SW 1271 (cell line): Measurements from ENCODE around the gene SNTG2.

ENCODE experiments used
- DNase-seq, 2 experiments: peaks; one replicate each; lab custom pipeline; 2025; lab: John Stamatoyannopoulos, UW

SNTG2 gene

DNA sequence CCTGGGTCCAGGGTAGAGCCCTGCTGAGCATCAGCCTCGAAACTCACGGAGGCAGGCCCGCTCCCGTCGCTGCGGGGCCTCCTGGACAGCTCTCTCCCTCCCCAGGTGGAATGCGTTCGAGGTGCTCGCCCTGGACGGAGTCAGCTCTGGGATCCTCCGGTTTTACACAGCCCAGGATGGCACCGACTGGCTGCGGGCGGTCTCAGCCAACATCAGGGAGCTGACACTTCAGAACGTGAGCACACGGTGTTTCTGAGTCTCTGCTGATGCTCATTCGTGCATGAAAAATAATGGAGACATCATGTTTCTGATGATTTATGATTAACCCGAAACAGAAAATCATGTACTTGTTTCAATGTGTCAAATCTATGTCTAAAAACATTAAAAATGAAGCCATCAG is 287.1 kb downstream of the SNTG2 start:
- DNase-seq = no peak

GRCh38 chr2:1238598-1239138 is 288.0 kb downstream of the SNTG2 start:
- no peak for DNase-seq

GRCh38 chr2:1245193-1245592 is 294.5 kb downstream of the SNTG2 start:
- no peak for DNase-seq

DNA sequence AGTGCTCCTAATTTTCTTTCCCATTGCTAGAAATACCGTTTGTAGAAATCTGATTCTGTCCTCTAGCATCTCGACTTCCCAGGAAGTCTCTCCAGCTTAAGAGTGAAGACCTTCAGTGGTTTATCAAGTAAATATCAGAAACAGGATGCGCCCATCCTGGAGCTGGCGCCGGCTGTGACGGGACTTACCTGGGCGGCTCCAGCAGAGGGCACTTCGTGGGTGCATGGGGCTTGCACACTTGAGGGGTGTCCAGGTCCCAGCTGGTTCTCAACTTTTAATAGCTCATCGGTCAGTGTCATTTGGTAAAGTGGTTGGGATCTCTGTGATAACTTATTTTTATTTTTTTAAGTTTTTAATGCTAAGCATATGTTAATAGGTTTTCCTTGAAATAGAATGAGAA is 295.6 kb downstream of the SNTG2 start:
- DNase-seq = no peak

DNA sequence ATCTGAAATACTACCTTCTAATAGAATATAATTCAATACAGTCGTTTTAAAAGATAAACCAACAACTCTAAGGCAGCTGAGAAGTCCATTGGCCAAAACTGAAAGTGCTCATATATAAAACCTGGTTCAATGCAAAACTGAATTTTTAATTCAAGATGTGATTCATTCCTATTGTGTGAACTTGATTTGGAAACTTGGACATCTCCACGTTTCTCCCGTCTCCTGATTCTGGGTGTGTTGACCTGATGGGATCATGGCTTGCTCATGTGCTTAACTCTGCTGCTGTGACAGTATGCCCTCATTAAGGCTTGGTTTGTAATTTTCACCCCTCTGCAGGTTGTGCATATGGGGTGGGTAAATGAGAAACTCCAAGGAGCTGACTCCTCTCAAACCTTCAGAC is 296.3 kb downstream of the SNTG2 start:
- no peak for DNase-seq

DNA sequence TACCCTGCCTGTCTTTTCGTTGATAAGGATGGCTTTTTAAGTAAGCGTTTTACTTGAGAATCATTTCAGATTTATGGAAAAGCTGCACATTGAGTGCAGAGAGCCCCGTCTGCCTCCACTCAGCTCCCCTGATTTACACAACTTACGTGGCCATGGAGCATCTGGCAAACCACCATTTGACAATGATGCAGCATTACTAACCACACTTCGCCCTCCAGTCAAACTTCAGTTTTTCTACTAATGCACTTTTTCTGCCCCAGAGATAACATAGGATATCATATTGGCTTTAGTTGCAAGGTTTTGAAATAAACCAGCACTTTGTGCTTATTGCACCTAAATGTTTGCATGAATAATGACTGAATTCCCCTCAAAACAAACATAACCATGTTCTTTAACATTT is 297.5 kb downstream of the SNTG2 start:
- DNase-seq = no peak

- no peak for DNase-seq
Measured at GRCh38 chr2:1249897-1250687, 299.4 kb downstream of the SNTG2 start.

- no peak for DNase-seq
Measured at GRCh38 chr2:1251520-1251919, 300.9 kb downstream of the SNTG2 start.

DNA sequence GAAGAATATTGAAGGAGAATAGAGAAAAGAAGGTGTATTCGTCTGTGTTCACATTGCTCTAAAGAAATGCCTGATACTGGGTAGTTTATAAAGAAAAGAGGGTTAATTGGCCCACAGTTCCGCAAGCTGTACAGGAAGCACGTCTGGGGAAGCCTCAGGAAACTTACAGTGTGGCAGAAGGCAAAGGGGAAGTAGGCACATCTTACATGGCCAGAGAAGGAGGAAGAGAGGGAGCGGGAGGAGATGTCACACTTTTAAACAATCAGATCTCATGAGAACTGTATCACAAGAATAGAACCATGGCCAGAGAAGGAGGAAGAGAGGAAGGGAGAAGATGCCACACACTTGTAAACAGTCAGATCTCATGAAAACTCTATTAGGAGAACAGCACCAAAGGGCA is 303.0 kb downstream of the SNTG2 start:
- DNase-seq = no peak

DNA sequence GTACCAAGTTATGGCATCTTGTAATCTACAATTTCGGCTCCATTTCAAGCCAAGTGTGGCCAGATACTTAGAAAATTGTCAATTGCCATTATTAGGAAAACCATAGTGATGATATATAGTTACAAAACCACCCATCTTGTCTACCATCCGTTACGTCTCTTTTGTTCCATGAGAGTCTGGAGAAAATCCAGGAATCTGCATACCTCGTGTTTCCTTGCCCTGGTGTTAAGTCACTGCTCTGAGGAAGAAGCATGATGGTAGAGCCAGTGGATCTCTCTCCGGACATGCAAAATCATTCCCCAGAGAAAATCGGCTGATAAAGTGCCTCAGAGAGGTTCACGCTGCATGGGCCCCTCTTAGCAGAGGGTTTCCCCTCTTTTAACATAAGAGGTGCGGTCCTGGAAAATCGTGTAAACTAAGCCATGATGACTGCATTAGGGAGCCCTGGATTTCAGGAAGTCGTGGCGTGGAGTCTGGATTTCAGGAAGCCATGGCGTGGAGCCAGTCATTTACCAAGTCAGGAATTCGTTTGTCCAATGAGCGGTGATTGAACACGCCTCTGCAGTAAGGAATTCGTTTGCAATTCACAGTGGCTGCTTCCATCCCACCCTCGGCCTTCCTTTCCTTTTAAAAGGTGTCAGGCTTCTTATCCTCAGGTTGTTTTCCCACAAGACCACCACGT is 304.2 kb downstream of the SNTG2 start:
- no peak for DNase-seq

- no peak for DNase-seq
Measured at GRCh38 chr2:1256632-1257324, 306.1 kb downstream of the SNTG2 start.

DNA sequence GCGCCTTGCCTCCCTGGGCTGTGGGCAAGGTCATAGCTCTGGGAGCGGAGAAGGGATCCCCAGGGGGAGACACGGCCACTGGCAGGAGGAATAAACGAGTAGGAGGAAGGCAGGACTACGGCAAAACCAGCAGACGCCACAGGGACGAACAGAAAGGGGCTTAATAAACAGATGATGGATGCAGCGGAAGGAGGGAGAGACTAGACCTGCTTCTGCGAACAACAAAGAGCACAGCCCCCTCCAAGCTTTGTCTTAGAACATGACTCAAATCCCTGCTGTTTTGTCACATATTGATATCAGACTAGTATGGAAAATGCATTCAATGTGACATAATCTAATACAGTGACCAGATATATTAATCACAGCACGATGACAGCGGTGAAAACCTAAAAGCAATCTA is 306.7 kb downstream of the SNTG2 start:
- DNase-seq = no peak

DNA sequence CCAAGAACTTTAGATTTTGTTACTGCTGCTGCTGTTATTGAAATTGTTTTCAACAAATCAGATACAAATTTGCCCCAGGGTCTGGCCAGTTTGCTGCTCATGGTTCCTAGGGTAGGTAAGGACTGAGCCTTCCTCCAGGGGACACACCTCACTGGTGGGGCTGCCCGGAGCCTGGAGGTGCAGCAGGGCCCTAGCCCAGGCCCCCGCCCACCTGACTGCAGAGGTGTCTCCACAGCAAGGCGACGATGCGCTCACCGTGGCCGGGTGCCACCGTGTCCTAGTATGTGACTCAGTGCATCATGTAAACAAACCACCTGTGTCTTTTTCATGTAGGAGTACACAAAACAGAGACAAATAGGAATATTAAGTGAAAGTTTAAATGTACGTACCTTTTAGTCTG is 309.1 kb downstream of the SNTG2 start:
- DNase-seq = no peak

GRCh38 chr2:1262609-1263008 is 312.0 kb downstream of the SNTG2 start:
- no peak for DNase-seq

DNA sequence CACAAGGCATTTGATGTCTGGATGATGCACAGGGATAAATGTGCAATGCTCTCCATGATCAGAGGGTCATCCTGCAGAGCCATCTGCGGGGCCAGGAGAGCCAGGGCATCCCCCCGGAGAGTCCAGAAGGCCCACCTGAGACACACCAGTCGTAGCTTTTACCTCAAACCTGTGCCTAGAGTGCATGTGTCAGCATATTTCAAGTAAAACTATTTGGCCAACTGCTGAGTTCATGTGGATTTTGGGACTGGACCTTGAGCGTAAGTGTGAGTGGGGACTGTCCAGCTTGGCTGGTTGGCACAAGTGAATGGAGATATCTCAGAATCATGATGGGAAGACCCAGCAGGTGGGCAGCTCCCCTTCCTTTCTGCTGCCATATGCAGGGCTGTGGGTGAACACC is 314.8 kb downstream of the SNTG2 start:
- DNase-seq = no peak

DNA sequence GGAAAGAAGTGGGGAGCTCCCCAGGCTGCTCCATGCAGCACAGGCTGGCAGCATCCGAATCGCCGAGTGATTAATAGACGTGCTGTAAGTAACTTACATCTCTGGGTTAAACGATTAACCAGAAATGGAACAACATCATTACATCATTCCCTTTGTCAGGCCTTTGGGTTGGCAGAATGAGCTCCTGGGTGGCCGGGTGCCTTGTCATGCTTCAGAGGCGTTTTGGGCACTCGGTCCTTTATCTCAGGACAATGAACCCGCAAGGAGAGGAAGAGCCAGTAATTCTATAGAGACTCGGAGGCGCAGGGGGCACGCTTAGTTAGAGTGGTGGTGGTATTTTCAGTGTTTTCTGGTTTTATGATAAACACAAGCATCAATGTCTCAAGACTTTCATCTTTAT is 315.7 kb downstream of the SNTG2 start:
- DNase-seq = no peak

DNA sequence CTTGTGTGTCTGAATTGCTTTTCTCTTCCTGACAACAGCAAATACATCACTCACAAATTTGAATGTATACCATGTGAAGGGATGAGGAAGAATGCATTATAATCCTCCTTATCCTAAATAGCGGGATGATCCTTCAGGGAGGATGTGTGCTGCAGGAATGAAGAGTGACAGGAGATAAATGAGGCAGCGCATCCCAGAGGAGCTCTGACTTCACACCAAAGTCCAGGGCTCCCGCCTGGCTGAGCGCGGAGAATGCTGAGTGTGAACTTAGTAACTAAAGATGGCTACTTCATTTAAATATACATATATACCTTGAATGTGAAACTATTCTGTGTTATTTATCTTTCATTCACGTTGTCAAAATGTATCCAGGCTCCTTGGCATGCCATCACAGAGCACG is 317.4 kb downstream of the SNTG2 start:
- DNase-seq = no peak

GRCh38 chr2:1269812-1270211 is 319.2 kb downstream of the SNTG2 start:
- DNase-seq = no peak

- no peak for DNase-seq
Measured at GRCh38 chr2:1272835-1273234, 322.2 kb downstream of the SNTG2 start.

- DNase-seq = no peak
Measured at GRCh38 chr2:1277634-1278033, 327.0 kb downstream of the SNTG2 start.

DNA sequence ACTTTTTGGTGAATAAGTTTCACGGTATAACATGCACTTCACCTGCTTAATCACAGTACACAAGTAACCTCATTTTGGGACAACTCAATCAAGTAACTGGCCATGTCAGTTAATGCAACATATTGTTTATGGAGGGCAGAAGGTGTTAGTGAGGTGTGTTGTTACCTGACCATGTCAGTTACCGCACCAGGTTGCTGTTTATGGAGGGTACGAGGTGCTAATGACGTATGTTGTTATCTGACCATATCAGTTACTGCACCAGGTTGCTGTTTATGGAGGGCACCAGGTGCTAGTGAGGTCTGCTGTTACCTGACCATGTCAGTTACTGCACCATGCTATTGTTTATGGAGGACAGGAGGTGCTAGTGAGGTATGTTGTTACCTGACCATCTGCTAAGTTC is 327.5 kb downstream of the SNTG2 start:
- no peak for DNase-seq

DNA sequence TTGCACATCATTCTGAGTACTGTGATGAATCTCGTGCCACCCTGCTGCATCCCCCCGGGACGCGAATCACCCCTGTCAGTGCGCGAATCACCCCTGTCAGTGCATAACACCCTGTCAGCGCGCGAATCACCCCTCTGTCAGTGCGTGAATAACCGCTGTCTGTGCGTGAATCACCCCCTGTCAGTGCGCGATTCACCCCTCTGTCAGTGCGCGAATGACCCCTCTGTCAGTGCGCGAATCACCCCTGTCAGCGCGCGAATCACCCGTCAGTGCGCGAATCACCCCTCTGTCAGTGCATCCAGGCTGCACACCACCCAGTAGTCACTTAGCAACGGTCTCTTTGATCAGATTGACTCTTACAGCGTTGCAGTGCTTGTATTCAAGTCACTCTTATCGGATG is 328.2 kb downstream of the SNTG2 start:
- no peak for DNase-seq

DNA sequence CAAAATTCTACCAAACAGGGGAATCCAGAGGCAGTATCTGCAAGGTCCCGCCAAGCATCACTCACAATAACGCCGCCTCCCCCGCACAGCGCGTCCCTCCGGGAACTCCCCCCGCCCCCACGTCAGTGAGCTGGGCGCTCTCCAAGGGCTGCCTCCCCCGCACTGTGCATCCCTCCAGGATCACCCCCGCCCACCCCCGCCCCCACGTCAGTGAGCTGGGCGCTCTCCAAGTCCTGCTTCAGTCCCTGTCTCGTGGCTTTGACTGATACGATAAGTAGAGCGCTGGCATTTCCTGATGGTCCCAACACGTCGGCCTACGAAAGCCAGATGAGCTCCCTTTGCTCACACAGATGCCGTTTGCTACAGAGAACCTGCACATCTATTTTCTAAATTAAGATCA is 331.9 kb downstream of the SNTG2 start:
- no peak for DNase-seq
